Measurements from ENCODE around the gene PLXNA2.

PLXNA2 gene

GRCh38 chr1:208264469-208265121, 20.4 kb upstream of the PLXNA2 start:
- no peak for DNase-seq

- DNase-seq, result no peak
Observed at GRCh38 chr1:208261874-208262273, 17.7 kb upstream of the PLXNA2 start.

- DNase-seq, result no peak
Observed at GRCh38 chr1:208258277-208258676, 14.1 kb upstream of the PLXNA2 start.

- DNase-seq, result no peak
Observed at GRCh38 chr1:208257351-208257750, 13.2 kb upstream of the PLXNA2 start.

- DNase-seq, result no peak
Observed at GRCh38 chr1:208256556-208256955, 12.4 kb upstream of the PLXNA2 start.

DNA sequence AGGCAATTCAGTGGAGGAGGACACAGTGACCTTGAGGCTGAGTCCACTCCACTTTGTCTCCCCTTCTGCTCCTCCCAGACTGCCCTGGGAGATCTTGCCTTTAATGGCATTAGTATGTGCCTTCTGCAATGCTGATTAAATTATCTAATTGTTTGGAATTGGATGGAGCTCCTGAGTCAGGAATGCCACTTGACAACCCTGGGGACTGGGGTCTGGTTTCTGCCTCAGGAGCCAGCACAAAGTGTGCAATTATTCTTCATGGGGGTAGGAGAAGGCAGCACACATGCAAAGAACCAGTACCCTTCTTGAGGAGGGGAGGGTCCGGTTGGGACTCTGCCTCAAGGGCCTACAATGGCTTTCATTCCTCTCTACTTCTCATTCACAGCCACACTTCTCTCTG, 11.9 kb upstream of the PLXNA2 start:
- DNase-seq, result no peak

DNA sequence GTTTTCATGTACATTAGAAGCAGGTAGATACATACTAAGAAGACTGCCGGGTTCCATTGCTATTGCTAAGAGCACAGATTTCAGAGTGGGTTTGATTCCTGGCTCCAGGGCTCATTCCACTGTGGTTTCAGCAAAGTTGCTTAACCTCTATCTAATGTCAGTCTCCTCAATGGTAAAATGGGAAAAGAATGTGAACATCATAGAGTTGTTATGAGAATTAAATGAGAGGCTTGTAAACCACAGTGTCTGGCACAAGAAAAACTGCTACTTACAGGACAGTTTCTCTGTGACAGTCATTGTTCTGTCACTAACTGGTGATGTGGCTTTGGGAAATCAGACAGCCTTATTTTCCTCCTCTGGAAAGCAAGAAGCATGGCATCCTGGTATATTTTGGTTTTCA, 10.7 kb upstream of the PLXNA2 start:
- DNase-seq, result no peak

DNA sequence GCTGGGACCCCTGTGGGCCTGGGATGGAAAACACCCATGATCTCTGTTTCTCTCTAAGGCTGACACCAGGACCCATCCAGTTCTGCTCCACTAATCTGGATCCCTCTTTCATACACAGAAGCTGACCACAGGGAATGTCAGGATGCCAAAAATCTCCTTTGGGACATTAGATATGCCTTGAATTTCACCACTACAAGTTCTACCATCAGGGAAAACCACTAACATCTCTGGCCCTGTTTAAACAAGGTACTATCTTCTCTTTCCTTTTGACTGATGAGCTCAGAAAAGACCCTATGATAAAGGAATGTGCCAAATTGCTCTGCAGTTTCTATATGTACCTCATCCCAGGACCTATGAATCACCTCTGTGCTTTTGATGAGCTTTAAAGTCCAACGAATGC, 10.2 kb upstream of the PLXNA2 start:
- DNase-seq, result no peak

GRCh38 chr1:208252836-208253576, 8.8 kb upstream of the PLXNA2 start:
- no peak for DNase-seq

- DNase-seq, result no peak
Observed at GRCh38 chr1:208251911-208252835, 8.0 kb upstream of the PLXNA2 start.

GRCh38 chr1:208251015-208251414, 6.8 kb upstream of the PLXNA2 start:
- no peak for DNase-seq

DNA sequence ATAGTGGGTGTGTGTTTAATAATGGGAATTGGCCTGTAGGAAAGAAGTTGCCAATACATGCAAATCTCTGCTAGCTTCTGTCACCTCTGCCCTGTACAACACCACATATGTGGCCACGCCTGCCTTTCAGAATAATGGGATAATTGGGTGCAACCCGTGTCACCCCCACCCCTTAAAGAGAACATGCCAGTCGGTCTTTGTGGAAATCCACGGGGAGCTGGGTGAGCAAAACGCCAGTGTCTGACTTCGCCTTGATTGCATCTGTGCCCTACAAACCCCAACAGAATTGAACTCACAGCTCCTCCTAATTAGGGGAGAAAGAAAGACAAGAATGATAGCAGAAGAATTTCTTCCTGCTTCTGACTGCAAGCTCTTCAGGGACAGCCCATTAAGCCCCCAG, 6.4 kb upstream of the PLXNA2 start:
- DNase-seq, result no peak

DNA sequence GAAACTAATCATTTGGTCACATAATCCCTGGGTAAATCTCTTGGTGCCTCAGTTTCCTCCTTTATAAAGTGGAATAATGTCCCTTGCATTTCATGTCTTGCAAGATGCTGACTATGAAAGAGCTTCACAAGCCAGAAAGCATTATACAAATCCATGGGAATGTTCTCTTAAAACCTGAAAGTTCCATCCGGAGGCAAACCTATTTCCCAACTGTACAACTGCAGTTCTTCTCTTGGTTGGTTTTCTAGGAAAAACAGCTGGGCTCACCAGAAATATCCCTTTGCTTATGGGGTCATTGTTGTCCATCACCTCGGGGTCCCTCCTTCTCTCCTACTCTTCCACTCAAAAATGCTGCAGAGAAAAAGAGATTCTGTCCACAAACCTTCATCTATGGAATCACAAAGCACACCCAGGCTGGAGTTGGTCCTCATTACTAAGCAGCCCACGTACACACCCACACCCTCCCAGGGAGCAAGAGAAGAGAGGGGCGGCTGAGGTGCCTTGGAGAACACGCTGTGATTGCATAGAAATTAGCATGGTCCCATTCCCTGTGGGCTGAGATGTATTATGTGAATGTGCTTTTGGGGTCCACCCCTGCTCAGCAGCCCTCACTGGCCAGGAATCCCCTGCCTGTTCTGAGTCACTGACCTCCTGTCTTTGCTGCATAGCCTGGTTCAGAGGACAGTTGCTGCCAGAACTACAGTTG, 5.0 kb upstream of the PLXNA2 start:
- DNase-seq, result no peak

GRCh38 chr1:208248307-208248801, 4.2 kb upstream of the PLXNA2 start:
- DNase-seq, result no peak

DNA sequence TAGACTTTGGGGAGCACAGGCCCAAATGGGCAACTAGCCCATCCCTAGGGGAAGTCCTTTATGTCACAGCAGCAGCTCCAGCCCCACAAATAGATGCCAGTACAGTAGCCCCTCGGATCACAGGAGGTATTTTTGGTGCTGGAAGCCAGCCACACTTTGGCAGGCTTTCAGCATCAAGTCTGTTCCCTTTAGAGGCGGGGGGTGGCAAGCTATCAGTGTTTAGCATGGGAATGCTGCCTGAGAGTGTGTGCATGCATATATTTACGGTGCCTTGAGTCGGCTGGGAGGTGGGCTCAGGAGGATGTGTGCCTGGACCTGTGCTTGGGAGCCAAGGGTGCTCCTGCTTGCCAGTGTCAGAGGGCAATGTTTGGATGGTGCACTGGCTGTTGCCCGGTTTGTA, 3.5 kb upstream of the PLXNA2 start:
- no peak for DNase-seq

- DNase-seq, result peak; percentile 93
Observed at GRCh38 chr1:208245185-208245705, 1.1 kb upstream of the PLXNA2 start.

- DNase-seq, result no peak
Observed at GRCh38 chr1:208243527-208243966, 637 bp downstream of the PLXNA2 start.

- DNase-seq, result peak; percentile 37
Observed at GRCh38 chr1:208242941-208243526, 1.1 kb downstream of the PLXNA2 start.

DNA sequence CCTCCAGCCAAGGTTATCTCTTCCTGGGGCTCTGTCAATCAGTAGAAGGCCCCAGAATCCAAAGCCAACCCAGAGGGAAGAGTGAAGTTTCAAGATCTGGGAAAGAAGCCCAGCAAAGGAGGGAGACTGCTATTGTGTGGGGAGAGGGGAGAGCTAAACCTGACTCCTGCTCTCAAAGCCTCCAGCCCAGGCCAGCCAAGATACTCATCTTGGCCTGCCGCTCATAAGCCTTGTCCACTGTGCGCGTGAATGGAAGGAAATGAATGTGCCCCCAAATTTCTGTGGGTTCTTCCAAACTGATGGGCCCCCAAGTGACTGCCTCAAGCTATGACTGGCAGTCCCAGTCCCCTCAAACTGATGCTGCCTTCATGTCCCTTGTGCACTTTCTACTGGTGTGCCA, 2.0 kb downstream of the PLXNA2 start:
- no peak for DNase-seq

DNA sequence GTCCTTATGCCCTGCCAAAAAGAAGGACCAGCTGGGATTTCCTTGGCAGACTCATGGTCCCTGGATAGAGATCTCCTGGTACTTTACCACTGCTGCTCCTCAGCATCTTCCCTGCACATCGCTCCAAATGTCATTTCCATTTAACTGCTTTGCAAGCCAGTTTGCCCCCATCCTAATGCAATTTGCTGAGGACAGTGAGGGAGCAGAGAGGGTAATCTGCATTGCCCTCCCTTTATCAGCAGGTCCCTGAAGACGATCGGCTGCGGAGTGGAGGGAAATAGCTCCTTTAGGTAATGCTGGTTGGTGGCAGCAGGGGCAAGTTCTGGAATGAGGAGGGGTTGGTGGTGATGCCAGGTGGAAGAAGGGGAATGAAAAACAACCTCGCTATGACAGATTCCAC, 2.7 kb downstream of the PLXNA2 start:
- no peak for DNase-seq

DNA sequence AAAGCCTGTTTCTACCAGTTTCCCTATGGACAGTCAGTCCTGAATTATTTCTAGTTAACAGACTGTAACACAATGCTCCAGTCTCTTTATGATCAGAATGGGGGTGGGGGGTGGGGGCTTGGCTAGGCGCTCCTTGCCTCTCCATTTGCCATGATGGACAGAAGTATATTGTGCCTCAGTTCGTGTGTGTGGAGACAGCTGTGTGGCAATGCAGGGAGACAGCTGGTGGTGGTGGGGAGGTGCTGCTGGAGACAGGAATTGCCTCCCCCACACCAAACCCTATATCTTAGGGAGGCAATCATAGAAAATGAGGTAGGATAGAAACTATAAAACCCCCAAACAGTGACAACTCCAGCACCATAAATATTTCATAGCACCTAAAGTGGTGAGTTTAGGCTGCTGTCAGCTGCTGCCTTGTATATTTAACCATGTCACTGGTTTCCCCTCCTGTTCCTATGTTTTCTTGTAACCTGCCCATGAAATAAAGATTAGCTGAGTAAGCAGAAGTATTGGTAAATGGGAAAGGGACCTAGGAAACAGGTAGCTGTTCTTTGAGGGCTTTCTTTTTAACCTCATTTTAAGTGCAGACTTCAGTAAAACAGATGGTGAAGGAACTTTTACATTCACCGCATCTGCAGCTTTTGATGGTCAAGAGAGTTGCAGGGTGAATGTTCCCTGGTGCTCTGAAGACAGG, 3.4 kb downstream of the PLXNA2 start:
- DNase-seq, result no peak
